GM21737 (cell line): Measurements from ENCODE around the gene HAUS8.
"Not testable (repeated sequence)": the region's sequence is repeated elsewhere in the genome, so short reads cannot be mapped to it uniquely, and the experiment has no call there.

ENCODE experiments used
- ATAC-seq: cut with Tn5 transposase; IDR thresholded peaks from one replicate; pipeline ENCODE4 v1.9.1; 2021; ENCODE audit warnings: mild to moderate bottlenecking, moderate library complexity; ENCODE audit not compliant: unreplicated experiment

Gene HAUS8

GRCh38 chr19:17037966-17038500 lies 37.2 kb downstream of the HAUS8 start:
- ATAC-seq = no peak

- ATAC-seq = no peak
Observed at GRCh38 chr19:17037184-17037583, 38.1 kb downstream of the HAUS8 start.

GRCh38 chr19:17036640-17037039 lies 38.6 kb downstream of the HAUS8 start:
- no peak for ATAC-seq

GRCh38 chr19:17035842-17036424 lies 39.3 kb downstream of the HAUS8 start:
- ATAC-seq = no peak

- no peak for ATAC-seq
Observed at GRCh38 chr19:17031741-17032140, 43.5 kb downstream of the HAUS8 start.

GRCh38 chr19:17027535-17027975 lies 47.7 kb downstream of the HAUS8 start:
- no peak for ATAC-seq

- no peak for ATAC-seq
Observed at GRCh38 chr19:17026706-17027534, 48.3 kb downstream of the HAUS8 start, which contains the start of gene CPAMD8. Gene CPAMD8 (minus strand): TSS chr19:17026810. CDS start chr19:17026642, 168 bp downstream.

- no peak for ATAC-seq
Observed at GRCh38 chr19:17025991-17026658, 49.1 kb downstream of the HAUS8 start.

GRCh38 chr19:17025361-17025760 lies 49.9 kb downstream of the HAUS8 start:
- ATAC-seq = no peak

GRCh38 chr19:17024941-17025340 lies 50.3 kb downstream of the HAUS8 start:
- not testable (repeated sequence) for ATAC-seq

GRCh38 chr19:17023805-17024204 lies 51.4 kb downstream of the HAUS8 start:
- no peak for ATAC-seq

GRCh38 chr19:17022738-17023137 lies 52.5 kb downstream of the HAUS8 start:
- ATAC-seq = no peak

GRCh38 chr19:17021793-17022590 lies 53.3 kb downstream of the HAUS8 start:
- ATAC-seq = no peak

- no peak for ATAC-seq
Observed at GRCh38 chr19:17021328-17021727, 53.9 kb downstream of the HAUS8 start.

GRCh38 chr19:17020823-17021222 lies 54.4 kb downstream of the HAUS8 start:
- no peak for ATAC-seq

GRCh38 chr19:17020385-17020784 lies 54.9 kb downstream of the HAUS8 start:
- ATAC-seq = no peak

GRCh38 chr19:17014212-17014861 lies 60.9 kb downstream of the HAUS8 start:
- not testable (repeated sequence) for ATAC-seq

GRCh38 chr19:17011485-17011884 lies 63.8 kb downstream of the HAUS8 start:
- no peak for ATAC-seq

- ATAC-seq = no peak
Observed at GRCh38 chr19:17006579-17006978, 68.7 kb downstream of the HAUS8 start.

GRCh38 chr19:17005000-17005399 lies 70.3 kb downstream of the HAUS8 start:
- ATAC-seq = no peak
